IPS-18a (cell line): Measurements from ENCODE around the gene CCN2.
A peak's percentile ranks its signal among the peaks of the same experiment; 100 is the strongest.
"Not testable (repeated sequence)": the region's sequence is repeated elsewhere in the genome, so short reads cannot be mapped to it uniquely, and the experiment has no call there.

Source experiments
- H3K27ac ChIP-seq: one replicate; pipeline ENCODE4 v1.5.1; 2013; ENCODE audit warnings: low read length
- H3K27me3 ChIP-seq: one replicate; pipeline ENCODE4 v1.6.1; 2013; ENCODE audit warnings: mild to moderate bottlenecking, low read length; ENCODE audit not compliant: control insufficient read depth, insufficient read depth
- H3K36me3 ChIP-seq: one replicate; pipeline ENCODE4 v1.6.1; 2013; ENCODE audit warnings: low read depth, low read length; ENCODE audit not compliant: control insufficient read depth
- H3K4me1 ChIP-seq: one replicate; pipeline ENCODE4 v1.6.1; 2013; ENCODE audit warnings: low read depth, low read length; ENCODE audit not compliant: control insufficient read depth
- H3K4me3 ChIP-seq: one replicate; pipeline ENCODE4 v1.5.1; 2013; ENCODE audit warnings: low read length
- H3K9ac ChIP-seq: one replicate; pipeline ENCODE4 v1.6.1; 2013; ENCODE audit warnings: mild to moderate bottlenecking, low read length, moderate library complexity
- H3K9me3 ChIP-seq: one replicate; pipeline ENCODE4 v1.6.1; 2013; ENCODE audit warnings: low read depth, low read length; ENCODE audit not compliant: control insufficient read depth

CCN2 gene

DNA sequence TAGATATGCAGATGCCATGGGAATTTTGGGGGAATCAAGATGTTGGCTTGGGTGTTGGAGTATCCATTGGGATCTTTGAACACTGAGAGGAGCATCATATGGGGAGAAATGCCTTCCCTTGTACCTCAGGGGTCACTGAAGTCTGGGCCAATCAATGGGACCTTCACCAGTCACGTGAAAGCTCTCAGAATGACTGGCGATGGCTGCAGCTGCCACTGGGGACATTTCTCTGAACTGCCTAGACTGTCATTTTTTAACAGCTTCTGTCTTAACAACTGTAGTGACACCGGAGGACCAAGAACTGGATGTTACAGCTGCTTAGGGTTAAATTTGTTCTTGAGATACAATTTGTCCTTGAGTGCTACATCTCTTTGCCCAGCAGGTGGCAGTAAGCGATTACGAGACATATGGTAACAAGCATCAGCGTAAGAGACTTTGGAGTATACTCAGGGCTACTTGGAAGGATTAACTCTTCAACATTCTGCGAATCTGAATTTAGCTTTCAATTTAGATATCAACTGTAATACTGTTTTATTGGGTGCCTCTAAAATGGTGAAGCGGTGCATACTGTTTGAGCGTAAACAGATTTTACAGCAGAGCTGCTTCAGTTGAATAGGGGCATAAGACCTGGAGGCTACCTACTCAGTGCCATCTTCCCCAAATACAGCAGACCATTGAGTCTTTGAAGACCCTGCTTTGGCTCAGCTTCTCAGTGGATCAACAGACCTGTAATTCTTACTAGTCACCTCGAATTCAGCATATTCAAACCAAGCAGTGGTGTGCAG lies 36.0 kb downstream of the CCN2 start:
- Histone ChIP-seq H3K36me3 (peaks cover 57% of the 10 kb centered on the region), H3K4me3 (no peak overlapping the region), H3K9me3 (peaks cover 16% of the 10 kb centered on the region), H3K27me3 (no peaks in the 10 kb centered on the region), H3K27ac (no peak overlapping the region), H3K4me1 (no peaks in the 10 kb centered on the region), H3K9ac (no peak overlapping the region)

DNA sequence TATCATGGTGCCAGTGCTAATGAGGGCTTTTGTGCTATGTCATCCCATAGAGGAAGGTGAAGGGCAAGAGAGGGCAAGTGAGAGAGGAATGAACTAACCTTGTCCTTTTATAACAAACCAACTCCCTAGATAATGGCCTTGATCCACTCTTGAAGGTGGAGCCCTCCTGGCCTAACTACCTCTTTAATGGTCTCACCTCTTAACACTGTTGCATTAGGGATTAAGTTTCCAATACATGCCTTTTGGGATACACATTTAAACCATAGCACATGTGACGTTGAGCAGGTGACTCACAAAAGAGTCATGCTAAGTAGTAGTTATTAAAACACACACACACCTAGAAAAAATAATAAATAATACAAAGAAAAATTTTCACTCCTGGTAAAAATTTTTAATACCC lies 36.9 kb downstream of the CCN2 start:
- Histone ChIP-seq H3K36me3 (peaks cover 63% of the 10 kb centered on the region), H3K27ac (no peak overlapping the region), H3K9ac (no peak overlapping the region), H3K9me3 (peaks cover 16% of the 10 kb centered on the region), H3K27me3 (no peaks in the 10 kb centered on the region), H3K4me3 (no peak overlapping the region), H3K4me1 (peaks cover 3% of the 10 kb centered on the region)

- H3K36me3 ChIP-seq: peaks cover 64% of the 10 kb centered on the region
- peaks cover 3% of the 10 kb centered on the region for H3K9me3 ChIP-seq
- no peaks in the 10 kb centered on the region for H3K27me3 ChIP-seq
- H3K27ac ChIP-seq: no peak overlapping the region
- H3K4me1 ChIP-seq: peaks cover 9% of the 10 kb centered on the region
- no peak overlapping the region for H3K4me3 ChIP-seq
- H3K9ac ChIP-seq: no peak overlapping the region
Observed at GRCh38 chr6:131911951-131912350, 39.2 kb downstream of the CCN2 start.

GRCh38 chr6:131910956-131911355 lies 40.2 kb downstream of the CCN2 start:
- H3K36me3 ChIP-seq: peaks cover 59% of the 10 kb centered on the region
- H3K9ac ChIP-seq: no peak overlapping the region
- H3K4me3 ChIP-seq: no peak overlapping the region
- no peaks in the 10 kb centered on the region for H3K27me3 ChIP-seq
- peaks cover 3% of the 10 kb centered on the region for H3K9me3 ChIP-seq
- H3K4me1 ChIP-seq: peaks cover 9% of the 10 kb centered on the region
- H3K27ac ChIP-seq: no peak overlapping the region

DNA sequence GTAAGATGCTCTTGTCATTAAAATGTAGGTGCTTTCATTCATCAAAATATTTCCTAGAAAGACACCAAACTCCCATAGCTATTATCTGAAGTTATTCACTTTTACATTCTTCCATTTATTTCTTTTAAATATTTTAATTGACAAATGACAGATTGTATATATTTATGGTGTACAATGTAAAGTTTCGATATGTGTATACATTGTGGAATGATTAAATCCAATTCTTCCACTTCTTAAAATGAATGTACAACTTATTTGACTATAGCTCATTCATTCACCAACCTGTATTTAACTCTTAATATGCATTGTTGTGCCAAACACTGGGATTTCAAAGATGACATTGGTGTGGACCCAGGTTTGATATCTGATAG lies 41.0 kb downstream of the CCN2 start:
- peaks cover 3% of the 10 kb centered on the region for H3K9me3 ChIP-seq
- no peak overlapping the region for H3K4me3 ChIP-seq
- H3K36me3 ChIP-seq: peaks cover 53% of the 10 kb centered on the region
- no peak overlapping the region for H3K9ac ChIP-seq
- no peaks in the 10 kb centered on the region for H3K27me3 ChIP-seq
- H3K4me1 ChIP-seq: peaks cover 9% of the 10 kb centered on the region
- H3K27ac ChIP-seq: no peak overlapping the region

- no peak overlapping the region for H3K4me3 ChIP-seq
- no peaks in the 10 kb centered on the region for H3K27me3 ChIP-seq
- no peaks in the 10 kb centered on the region for H3K9me3 ChIP-seq
- peaks cover 9% of the 10 kb centered on the region for H3K4me1 ChIP-seq
- H3K36me3 ChIP-seq: peaks cover 48% of the 10 kb centered on the region
- no peak overlapping the region for H3K27ac ChIP-seq
- H3K9ac ChIP-seq: no peak overlapping the region
Observed at GRCh38 chr6:131909408-131910218, 41.6 kb downstream of the CCN2 start.

DNA sequence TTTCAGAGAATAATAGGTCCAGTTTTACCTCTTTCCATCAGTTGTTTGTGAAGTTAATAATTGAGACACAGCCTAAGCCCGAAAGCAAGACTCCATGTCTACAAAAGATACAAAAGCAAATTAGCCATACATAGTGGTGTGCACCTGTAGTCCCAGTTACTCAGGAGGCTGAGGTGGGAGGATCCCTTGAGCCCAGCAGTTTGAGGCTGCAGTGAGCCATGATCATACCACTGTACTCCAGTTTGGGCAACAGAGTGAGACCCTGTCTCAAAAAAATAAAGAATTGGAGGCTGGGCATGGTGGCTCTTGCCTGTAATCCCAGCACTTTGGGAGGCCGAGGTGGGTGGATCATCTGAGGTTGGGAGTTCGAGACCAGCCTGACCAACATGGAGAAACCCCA lies 42.4 kb downstream of the CCN2 start:
- not testable (repeated sequence) for H3K27ac ChIP-seq, H3K4me3 ChIP-seq, H3K27me3 ChIP-seq, H3K4me1 ChIP-seq, H3K9me3 ChIP-seq, H3K9ac ChIP-seq
- H3K36me3 ChIP-seq: peaks cover 41% of the 10 kb centered on the region

DNA sequence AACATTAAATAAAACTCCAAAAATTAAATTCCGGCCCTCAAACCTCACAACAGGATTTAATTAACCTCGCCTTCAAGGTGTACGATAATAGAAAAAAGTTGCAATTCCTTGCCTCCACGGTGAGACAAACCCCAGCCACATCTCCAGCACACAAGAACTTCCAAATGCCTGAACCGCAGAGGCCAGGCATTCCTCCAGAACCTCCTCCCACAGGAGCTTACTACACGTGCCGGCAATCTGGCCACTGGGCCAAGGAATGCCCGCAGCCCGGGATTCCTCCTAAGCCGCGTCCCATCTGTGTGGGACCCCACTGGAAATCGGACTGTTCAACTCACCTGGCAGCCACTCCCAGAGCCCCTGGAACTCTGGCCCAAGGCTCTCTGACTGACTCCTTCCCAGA lies 47.4 kb downstream of the CCN2 start:
- Histone ChIP-seq H3K4me1 (peaks cover 22% of the 10 kb centered on the region), H3K4me3 (peak overlapping the region; percentile 58), H3K9ac (peak overlapping the region; percentile 45)
- H3K27me3 ChIP-seq, H3K9me3 ChIP-seq, H3K27ac ChIP-seq, H3K36me3 ChIP-seq: not testable (repeated sequence)

- H3K27me3 ChIP-seq, H3K36me3 ChIP-seq, H3K27ac ChIP-seq: not testable (repeated sequence)
- peak overlapping the region; percentile 52 for H3K9ac ChIP-seq
- H3K9me3 ChIP-seq: peaks cover 17% of the 10 kb centered on the region
- H3K4me1 ChIP-seq: peaks cover 16% of the 10 kb centered on the region
- peak overlapping the region; percentile 58 for H3K4me3 ChIP-seq
Observed at GRCh38 chr6:131901326-131901873, 49.8 kb downstream of the CCN2 start.

DNA sequence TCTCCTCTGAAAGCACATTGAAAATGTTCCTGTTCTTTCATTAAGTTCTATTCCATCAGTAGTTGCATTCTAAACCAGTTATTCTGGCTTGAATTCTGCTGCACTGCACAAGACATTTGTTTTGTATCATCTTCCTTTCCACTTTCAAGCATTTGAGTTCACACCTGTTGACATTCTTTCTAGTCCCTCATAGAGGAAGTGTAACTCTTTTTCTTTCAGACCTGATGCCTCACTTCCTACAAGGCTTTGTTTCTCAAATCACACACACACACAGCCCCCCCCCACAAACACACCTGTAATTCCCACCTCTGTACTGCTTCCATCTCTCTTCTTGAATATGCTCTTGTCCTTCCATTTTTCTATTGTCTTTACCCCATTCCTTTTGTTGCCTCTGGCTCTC lies 50.9 kb downstream of the CCN2 start:
- peaks cover 17% of the 10 kb centered on the region for H3K9me3 ChIP-seq
- peaks cover 4% of the 10 kb centered on the region for H3K27me3 ChIP-seq
- no peak overlapping the region for H3K4me3 ChIP-seq
- no peaks in the 10 kb centered on the region for H3K36me3 ChIP-seq
- no peak overlapping the region for H3K27ac ChIP-seq
- no peak overlapping the region for H3K9ac ChIP-seq
- H3K4me1 ChIP-seq: peaks cover 16% of the 10 kb centered on the region

DNA sequence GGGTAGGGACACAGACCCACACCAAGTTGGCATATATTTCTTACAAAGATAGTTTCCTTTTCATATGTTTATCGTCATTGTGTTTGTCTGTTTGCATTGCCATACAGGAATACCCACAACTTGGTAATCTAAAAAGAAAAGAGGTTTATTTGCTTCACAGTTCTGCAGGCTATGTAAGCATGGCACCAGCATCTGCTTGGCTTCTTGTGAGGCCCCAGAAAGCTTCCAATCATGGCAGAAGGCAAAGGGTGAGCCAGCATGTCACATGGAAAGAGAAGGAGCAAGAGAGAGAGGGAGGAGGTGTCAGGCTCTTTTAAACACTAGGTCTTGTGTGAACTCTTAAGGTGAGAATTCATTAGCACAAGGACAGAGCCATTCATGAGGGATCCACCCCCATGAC lies 52.5 kb downstream of the CCN2 start:
- Histone ChIP-seq H3K4me3 (no peak overlapping the region), H3K9ac (no peak overlapping the region), H3K27ac (no peak overlapping the region), H3K9me3 (peaks cover 17% of the 10 kb centered on the region), H3K4me1 (peaks cover 16% of the 10 kb centered on the region), H3K36me3 (no peaks in the 10 kb centered on the region), H3K27me3 (peaks cover 4% of the 10 kb centered on the region)
